NCI-H1417 treated with DMSO at 0.1 percent for 48 hours (cell line): ENCODE data around the gene TMC5.
"Not testable (repeated sequence)": the region's sequence is repeated elsewhere in the genome, so short reads cannot be mapped to it uniquely, and the experiment has no call there.

Experiments used
- DNase-seq: peaks from one replicate; lab custom pipeline; 2025; lab: John Stamatoyannopoulos, UW

TMC5 gene

GRCh38 chr16:19406891-19407491 lies 10.7 kb upstream of the TMC5 start:
- DNase-seq: no peak

- DNase-seq: no peak
Observed at GRCh38 chr16:19410435-19411171, 7.1 kb upstream of the TMC5 start.

DNA sequence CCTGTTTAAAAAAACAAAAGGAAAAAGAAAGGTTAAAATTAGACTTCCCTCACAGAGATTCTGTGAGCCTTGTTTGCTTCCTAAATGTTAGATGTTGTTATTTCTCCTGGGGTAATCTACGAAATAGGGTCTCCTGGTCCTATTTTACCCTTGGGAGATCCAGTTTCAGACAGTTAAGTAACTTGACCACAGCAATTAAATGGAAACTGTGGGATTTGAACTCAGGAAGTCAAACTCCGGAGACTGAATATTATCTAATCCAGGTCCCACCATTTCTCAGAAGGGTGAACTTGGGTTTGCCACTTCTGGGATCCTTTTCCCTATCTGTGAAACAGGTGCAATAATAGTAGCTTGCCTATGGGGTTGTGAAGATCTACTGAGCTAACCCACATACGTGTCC lies 6.4 kb upstream of the TMC5 start:
- no peak for DNase-seq

DNA sequence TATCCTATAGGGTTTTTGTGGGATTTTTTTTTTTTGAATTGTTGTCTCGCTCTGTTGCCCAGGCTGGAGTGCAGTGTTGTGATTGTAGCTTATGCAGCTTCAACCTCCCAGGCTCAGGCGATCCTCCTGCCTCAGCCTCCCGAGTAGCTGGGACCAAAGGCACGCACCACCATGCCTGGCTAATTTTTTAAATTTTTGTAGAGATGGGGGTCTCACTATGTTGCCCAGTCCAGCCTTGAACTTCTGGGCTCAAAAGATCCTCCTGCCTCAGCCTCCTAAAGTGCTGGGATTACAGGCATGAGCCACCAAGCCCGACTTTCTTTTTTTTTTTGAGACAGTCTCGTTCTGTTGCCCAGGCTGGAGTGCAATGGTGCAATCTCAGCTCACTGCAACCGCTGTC lies 5.6 kb upstream of the TMC5 start:
- DNase-seq: not testable (repeated sequence)

GRCh38 chr16:19415461-19415860 lies 2.2 kb upstream of the TMC5 start:
- no peak for DNase-seq

GRCh38 chr16:19415918-19416317 lies 1.8 kb upstream of the TMC5 start:
- DNase-seq: no peak

DNA sequence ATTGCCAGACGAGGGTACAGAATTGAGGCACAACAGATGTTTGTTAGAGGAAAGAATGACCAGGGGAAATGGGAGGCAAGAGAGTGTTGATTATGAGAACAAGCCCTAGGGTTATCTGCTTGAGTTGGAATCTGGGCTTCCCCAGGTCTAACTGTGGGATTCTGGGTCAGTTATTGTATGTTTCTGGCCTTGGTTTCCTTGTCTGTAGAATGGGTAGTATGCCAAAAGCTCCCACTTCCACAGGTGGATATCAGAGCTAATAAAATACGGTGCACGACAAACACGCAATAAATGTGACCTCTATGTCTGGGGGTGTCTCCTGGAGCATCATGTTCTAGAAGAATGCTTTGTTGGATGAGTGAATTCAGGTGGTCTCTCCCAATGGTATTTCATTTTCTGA lies 517 bp downstream of the TMC5 start:
- no peak for DNase-seq

DNA sequence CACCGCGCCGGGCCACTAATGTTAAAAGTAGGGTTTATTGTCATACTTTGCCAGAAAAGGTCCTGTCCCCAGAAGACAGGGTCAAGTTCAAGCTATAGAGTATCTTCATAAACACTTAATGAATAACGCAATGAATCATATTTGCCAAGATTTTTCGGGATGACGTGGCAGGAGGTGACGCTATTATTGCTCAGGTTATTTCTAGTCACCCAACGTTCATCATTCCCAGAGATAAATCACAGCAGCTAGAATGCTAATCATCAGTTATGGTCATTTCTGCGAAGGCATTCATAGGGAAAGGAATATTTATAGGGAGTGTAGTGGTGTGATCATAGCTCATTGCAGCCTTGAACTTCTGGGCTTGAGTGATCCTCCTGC lies 2.0 kb downstream of the TMC5 start:
- no peak for DNase-seq

DNA sequence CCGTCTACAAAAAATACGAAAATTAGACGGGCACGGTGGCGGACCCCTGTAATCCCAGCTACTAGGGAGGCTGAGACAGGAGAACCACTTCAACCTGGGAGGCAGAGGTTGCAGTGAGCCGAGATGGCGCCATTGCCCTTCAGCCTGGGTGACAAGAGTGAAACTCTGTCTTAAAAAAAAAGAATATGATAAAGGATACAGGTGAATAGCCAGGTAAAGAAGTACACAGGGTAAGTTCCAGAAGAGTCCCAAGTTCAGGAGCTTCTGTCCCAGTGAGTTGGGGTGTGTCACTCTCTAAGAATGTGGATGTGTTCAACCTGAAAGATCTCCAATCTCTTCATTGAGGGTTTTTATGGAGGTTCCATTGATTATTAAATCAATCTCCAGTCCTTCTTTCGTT lies 6.8 kb downstream of the TMC5 start:
- no peak for DNase-seq

GRCh38 chr16:19430345-19430744 lies 12.7 kb downstream of the TMC5 start:
- DNase-seq: no peak

- DNase-seq: no peak
Observed at GRCh38 chr16:19431636-19432340, 14.1 kb downstream of the TMC5 start.

DNA sequence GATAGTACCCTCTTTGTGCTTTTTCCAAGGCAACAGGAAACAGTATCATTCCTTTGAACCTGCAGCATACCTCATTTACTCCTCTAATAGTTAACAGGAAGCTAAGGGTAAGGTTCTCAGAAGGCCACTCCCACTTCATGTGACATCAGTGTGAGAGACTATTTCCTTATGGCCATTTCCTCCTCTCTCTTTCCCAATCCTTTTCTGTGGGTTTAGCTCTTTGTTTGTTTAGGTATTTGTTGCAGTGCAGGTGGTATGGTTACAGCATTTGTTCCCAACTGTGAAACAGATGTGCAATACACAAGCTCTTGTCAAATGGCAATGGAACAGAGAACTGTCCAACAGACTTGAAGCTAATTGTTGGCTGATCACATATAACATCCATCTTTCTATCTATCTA lies 14.7 kb downstream of the TMC5 start:
- peak; percentile 9 for DNase-seq

- DNase-seq: no peak
Observed at GRCh38 chr16:19434584-19434983, 16.9 kb downstream of the TMC5 start.

- no peak for DNase-seq
Observed at GRCh38 chr16:19436540-19436939, 18.9 kb downstream of the TMC5 start.

DNA sequence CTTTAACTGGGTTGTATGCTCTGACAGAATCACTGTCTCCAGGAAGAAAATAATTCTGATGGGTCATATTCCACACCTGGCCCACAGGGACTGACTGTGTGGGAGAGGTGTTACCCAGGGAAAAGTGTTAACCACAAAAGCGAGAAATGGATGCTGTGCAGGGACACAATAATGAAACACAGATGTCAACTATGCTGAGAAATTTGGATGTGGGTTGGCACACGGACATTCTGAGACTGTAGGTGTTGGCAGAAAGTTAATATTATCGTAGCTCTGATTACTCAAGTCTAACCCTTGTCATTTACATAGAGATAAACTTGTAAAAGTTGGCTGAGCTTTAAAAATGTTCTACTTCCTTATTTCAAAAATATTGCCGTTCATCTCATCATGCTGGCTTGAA lies 19.6 kb downstream of the TMC5 start:
- no peak for DNase-seq

DNA sequence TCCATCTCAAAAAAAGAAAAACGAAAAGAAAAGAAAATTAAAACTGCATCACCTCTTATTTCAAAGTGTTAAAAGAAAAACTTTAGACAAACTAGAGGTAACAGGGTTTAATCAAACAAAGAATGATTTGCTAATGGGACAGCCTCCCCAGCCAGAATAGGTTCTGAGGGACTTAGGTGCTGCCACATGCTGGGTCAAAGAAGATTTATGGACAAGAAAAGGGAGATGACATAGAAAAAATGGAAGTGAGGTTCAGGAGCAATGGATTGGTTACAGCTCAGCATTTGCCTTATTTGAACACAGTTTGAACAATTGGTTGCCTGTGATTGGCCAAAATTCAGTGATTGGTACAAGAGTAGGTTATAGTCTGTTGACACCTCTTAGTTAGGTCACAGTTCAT lies 21.1 kb downstream of the TMC5 start:
- DNase-seq: no peak

GRCh38 chr16:19439483-19439882 lies 21.8 kb downstream of the TMC5 start:
- no peak for DNase-seq

DNA sequence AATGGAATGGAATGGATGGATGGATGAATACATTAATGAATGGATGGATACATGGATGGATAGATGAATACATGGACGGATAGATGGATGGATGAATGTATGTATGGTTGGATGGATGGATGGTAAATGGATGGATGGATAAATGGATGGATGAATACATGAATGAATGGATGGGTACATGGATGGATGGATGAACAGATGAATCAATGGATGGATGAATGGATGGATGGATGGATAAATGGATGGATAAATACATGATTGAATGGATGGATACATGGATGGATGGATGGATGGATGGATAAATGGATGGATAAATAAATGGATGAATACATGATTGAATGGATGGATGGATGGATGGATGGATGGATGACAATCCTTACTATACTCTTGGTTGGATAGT lies 26.0 kb downstream of the TMC5 start:
- DNase-seq: no peak

DNA sequence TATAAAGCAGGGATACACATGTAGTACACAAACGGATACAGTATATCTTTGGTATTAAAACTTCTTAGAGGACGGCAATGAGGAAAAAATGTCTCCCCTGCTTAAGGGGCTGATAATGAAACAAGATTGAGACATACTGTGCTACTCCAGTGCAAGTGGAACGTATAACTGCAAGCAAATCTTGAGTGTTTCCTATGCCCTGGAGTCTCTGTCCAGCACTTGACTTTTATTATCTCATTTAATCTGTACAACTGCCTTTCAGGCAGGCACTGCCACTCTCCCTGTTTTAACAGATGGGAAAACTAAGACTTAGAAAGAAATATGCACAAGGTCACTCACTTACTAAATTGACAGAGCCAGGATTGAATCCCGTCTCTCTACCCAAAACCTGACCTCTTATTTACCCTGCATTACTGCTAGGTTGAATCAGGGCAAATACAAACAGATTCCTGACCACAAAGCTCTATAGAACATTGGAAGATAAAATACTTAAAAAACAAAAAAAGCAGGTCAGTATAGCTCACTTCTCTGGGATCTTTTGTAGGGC lies 28.7 kb downstream of the TMC5 start:
- no peak for DNase-seq

DNA sequence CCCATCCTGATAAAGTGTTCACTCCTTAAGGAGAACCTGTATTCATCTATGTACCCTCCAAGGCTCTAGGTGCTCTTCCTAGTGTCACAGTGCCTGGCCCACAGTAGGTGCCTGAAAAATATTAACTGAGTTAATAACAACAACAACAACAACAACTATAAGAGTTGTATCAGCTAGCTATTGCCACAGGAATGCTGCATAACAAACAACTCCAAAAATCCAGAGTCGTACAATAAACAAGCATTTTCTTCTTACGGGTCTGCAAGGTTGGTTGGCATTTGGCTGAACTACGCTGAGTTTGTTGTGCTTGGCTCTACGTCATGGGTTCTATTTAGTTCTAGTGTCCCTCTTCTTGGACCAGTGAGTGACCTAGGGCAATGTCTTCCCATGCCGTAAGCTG lies 29.2 kb downstream of the TMC5 start:
- DNase-seq: no peak

- no peak for DNase-seq
Observed at GRCh38 chr16:19450186-19450585, 32.5 kb downstream of the TMC5 start.

DNA sequence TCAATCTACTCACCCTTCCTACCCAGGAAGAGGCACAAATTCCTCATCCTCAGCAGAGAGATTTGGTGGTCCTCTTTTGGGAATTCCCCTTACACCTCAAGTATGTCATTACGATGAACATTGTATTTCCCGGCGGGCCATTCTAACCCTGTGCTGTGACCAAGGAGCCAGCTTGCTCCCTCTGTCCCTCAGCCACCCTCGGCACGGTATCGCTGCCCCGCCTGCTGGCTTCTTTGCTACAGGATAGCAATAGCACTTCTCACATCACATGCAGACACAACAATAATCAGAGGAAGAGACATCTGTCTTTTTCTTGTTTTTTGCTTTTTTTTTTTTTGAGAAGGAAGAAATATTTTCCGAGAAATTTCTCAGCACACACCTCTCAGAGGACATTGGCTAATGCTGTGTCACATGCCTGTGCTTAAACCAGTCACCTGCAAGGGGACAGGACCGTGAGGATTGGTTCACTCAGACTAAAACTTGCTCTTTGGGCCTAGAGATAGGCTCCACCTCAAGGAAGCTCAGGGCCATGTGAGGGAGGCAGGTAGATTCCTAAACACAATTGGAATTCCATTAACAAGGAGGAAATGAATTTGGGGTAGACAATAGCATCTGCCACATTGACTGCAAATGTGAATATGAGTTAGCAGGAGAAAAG lies 41.2 kb downstream of the TMC5 start:
- no peak for DNase-seq

DNA sequence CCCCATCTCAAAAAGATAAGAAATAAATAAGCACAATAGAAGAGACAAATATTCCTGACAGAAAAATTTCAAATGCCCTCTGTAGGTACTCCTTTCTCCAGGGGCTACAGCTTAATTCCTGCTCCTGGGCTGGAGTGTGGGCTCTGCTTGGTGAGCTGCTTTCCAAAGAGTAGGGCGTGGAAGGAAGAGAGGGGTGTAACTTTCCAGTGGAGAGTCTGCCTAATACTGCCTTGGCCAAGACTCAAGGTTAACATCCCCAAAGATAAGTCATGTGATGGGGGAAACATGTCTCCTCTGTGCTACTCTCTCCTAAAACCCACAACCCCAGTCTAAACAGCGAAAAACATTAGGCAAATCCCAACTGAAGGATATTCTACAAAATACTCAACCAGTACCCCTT lies 42.7 kb downstream of the TMC5 start:
- no peak for DNase-seq
